Choroid plexus epithelial cell (primary cell): ENCODE measurements around the gene PTGR2.
A peak's percentile ranks its signal among the peaks of the same experiment; 100 is the strongest.

Experiments used
- DNase-seq: peaks from one replicate; pipeline ENCODE4 v3.0.0-alpha.2; 2010; ENCODE audit warnings: low read depth
- H3K4me3 ChIP-seq: 2 replicates; pipeline ENCODE4 v1.5.1; 2011; ENCODE audit warnings: low read depth, mild to moderate bottlenecking, control low read depth, low read length, moderate library complexity
- CTCF ChIP-seq: conservative IDR thresholded peaks from 2 replicates; pipeline ENCODE4 v1.5.1; 2011; ENCODE audit warnings: low read depth, mild to moderate bottlenecking, control low read depth, inconsistent platforms, low read length, moderate library complexity

Gene PTGR2

GRCh38 chr14:73884438-73885190 lies 33.0 kb downstream of the PTGR2 start:
- DNase-seq: no peak

GRCh38 chr14:73886449-73887317 lies 35.1 kb downstream of the PTGR2 start, which contains the start of gene ZNF410:
Gene ZNF410 (plus strand): TSS chr14:73886859. CDS start chr14:73892176, 5,317 bp downstream.
- peak; percentile 97 for DNase-seq
- TF ChIP-seq CTCF: no peak
- peak within 1 kb of the TSS; percentile 87 for H3K4me3 ChIP-seq

More at GRCh38 chr14:73884438-73885190, 33.0 kb downstream of the PTGR2 start:
- no peak for TF ChIP-seq CTCF
- no peak overlapping the region for H3K4me3 ChIP-seq

- TF ChIP-seq CTCF: no peak
- peak overlapping the region; percentile 87 for H3K4me3 ChIP-seq
- no peak for DNase-seq
These were observed 35.6 kb downstream of the PTGR2 start for GRCh38 chr14:73887318-73887616.

GRCh38 chr14:73887694-73888459 lies 36.2 kb downstream of the PTGR2 start:
- no peak for TF ChIP-seq CTCF
- H3K4me3 ChIP-seq: peak overlapping the region; percentile 87
- DNase-seq: no peak

- peak overlapping the region; percentile 9 for H3K4me3 ChIP-seq
- peak; percentile 22 for DNase-seq
- no peak for TF ChIP-seq CTCF
These were observed 36.8 kb downstream of the PTGR2 start for GRCh38 chr14:73888460-73888725.

GRCh38 chr14:73888971-73889370 lies 37.3 kb downstream of the PTGR2 start:
- no peak for TF ChIP-seq CTCF
- H3K4me3 ChIP-seq: no peak overlapping the region
- DNase-seq: no peak
